HG02981 (cell line): ENCODE data around the gene LARGE1.

Experiments used
- ATAC-seq: cut with Tn5 transposase; IDR thresholded peaks from one replicate; pipeline ENCODE4 v1.9.1; 2021; ENCODE audit warnings: mild to moderate bottlenecking, moderate library complexity; ENCODE audit not compliant: unreplicated experiment

LARGE1 gene

DNA sequence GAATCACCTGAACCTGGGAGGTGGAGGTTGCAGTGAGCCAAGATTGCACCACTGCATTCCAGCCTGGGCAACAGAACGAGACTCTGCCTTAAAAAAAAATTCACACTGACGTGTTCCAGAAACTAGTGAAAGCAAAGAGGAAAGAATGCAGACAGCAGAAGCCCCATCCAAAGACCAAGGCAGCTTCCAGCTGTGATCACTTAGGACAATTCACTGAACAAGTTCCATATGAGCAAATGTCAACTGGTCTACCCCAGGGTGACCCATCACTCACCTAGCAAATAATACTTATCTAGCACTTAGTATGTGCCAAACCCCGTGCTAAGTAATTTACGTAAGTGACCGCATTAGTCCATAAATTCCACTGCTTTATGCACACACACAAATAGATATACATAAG lies 138.9 kb downstream of the LARGE1 start:
- ATAC-seq = no peak

DNA sequence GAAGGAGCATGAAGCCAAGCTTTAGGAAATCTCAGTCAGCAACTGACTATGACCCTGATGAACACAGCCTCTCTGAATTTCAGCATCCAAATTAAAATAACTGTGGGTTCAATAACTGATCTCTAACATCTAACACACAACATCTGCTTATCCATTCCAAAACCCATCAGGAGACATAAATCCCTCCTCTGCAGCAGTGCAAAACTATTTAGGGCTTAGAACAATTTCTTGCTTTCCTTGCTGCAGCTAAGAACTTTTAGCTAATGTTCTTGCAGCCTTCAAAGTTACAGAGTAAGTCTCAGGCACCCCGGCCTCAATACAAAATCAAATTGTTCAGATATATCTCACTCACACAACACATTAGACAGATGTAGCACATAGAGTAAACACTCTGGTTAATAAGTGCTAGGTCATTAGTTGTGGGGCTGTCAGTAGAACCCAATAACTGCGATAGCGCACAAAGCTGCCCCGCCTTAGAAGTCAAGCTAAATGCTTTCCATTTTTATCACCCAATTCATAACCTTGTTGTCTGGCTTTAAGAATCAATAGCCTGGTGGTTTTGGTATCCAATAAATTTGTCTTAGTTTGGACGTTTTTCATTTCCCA lies 139.6 kb downstream of the LARGE1 start:
- ATAC-seq = no peak

DNA sequence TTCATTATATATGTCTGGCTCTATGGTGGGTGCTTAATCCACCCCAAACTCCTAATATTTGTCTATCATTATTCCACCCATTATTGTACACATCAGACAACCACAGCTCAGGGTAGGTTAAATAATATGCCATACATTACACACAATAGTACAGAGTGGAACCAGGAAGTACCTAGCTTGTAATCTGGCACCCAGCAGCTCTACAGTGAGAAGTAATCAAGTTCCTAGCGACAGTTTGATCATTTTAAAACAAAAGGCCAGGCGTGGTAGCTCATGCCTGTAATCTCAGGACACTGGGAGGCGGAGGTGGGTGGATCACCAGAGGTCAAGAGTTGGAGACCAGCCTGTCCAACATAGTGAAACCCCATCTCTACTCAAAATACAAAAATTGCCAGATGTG lies 141.0 kb downstream of the LARGE1 start:
- ATAC-seq = no peak

DNA sequence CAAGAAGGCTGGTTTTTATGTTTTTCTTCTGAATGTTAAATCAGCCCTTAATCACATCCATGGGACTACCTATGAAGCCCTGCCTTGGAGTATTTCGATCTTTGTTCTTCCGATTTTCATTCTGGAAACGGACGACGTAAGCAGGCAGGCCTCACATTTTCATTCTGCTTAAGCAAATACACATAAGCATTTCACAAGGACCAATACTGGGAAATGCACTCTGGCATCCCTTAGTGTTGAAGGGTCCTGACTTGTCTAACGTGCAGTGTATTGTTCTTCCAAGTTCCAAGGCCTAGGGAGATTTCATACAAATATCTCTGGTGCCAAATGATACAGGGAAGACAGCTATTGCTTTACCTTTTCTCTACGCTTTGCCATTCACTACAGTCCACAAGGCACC lies 143.8 kb downstream of the LARGE1 start:
- no peak for ATAC-seq

DNA sequence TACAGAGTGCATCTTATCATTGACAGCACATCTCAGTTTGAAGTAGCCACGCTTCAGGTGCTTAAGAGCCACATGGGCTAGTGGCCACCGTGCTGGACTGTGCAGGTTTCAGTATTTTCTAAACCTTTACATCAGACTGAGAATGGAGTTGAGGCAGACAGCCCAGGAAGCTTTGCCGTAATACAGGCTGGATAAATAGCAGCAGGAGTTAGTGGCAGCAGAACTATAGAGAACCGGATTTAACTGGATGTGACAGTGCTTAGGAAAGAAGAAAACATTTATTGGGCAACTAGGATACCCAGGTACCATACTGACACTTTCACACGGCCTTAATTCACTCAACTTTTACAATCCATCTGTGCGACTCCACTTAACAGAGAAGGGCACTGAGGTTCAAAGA lies 145.5 kb downstream of the LARGE1 start:
- no peak for ATAC-seq

DNA sequence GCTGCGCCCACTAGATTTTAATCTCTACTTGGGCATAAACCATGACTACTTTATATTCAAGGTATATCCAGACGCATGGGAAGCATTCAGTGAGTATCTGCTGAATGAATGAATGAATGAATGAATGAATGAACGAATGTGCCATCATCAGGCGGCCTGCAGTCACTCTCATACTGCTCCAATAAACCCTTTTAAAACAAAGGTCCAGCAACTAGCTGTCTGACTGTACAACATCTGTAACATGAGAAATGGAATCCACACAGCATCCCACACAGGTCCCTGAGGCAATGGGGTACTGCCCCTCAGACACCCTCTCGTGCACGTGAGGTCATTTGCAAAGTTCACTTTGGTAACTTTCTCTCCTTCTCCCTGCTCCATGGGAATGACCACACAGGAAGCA lies 147.5 kb downstream of the LARGE1 start:
- no peak for ATAC-seq

DNA sequence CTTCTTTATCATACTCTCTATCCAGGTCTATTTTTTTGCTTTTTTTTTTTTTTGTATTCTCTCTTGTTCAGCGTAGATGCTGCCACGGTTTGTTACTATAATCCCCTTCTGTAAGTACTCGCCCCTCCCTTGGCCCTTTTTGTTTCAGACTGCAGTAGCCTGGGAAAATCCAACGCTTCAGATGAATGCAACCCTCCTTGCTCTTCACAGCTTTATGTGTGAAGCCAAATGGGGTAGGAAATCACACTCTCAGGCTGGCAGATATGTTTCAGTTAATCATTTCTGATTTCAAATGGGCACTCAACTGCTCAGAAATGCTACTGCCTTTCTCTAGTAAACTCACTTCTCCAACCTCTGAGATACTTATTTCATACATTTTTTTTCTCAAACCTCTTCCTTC lies 149.1 kb downstream of the LARGE1 start:
- no peak for ATAC-seq

DNA sequence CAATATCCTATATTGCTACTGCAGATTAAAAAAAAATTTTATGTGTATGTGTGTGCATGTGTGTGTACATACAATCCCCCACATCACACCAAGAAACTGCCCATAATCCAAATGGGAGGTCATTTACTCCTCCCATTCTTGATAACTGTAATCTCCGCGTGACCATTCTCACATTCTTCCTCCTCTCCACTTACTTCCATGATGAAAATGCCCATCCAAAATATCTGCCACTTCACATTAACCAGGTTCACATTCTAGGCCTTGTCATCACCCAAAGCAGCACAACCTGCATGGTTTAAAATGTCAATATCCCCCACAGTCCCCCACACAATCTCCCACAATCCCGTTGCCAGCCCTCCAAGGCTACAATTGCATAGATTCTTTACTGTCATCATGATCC lies 149.6 kb downstream of the LARGE1 start:
- ATAC-seq = no peak

DNA sequence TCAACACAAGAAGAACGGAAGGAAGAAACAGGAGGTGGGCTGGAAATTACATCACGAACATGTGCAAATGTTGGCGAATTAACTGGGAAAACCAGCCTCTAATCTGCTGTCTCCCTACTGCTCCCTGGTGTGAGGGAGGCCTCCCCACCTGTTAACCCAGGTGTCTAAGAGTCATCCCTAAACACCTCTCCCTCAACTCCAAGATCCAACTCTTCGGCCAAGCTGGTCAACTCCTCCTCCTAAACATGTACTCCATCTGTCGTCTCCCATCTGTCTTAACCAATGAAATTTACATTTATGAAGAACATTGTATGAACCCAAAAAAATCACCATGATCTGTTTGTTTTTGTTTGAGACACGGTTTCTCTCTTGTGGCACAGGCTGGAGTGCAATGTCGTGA lies 154.2 kb downstream of the LARGE1 start:
- no peak for ATAC-seq

DNA sequence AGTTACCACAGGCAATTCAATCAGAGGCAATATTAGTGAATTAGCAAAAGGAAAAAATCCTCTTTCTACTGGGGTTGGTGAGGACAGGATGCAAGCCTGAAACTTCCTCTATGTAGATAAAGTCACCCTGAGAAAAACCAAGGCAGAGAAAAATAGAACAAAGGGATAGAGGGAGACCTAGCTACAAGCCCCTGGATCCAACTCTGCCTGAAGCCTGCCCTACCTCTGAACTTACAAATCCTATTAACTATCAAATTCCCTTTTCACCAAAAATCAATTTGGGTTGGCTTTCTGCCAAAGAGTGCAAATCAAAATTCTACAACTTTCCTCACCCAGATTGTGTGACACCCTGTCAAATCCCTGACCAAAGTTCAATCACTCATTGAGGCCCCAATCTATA lies 161.3 kb downstream of the LARGE1 start:
- no peak for ATAC-seq

DNA sequence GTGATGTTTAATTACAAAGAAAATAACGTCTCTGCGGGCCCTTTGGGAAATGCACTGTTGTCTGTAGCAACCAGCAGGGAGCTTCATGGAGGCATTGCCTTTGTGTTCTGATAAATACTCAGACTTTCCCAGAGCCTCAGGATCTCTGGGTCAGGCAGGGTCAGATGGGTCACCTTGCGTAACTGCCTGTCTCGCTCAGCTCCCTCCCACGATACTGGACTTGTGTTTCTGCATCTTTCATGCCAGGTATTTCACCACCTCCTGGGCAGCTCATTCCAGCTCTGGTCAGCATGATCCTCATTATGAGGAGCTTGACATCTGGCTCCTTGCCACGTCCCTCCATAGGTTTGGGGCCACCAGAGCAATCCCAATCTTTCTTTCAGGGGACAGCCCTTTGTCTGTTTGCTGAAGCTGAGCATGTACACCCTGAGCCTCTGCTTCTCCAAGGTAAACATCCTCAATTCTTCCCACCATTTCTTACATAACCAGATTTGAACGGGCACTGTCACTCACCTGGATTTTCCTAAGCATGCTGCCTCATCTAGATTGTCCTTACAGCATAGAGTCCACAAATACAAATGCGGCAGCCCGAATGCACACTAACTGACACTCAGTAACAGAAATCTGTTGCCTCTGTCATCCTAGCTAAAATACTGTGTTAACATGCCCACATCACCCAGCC lies 162.3 kb downstream of the LARGE1 start:
- ATAC-seq = no peak

DNA sequence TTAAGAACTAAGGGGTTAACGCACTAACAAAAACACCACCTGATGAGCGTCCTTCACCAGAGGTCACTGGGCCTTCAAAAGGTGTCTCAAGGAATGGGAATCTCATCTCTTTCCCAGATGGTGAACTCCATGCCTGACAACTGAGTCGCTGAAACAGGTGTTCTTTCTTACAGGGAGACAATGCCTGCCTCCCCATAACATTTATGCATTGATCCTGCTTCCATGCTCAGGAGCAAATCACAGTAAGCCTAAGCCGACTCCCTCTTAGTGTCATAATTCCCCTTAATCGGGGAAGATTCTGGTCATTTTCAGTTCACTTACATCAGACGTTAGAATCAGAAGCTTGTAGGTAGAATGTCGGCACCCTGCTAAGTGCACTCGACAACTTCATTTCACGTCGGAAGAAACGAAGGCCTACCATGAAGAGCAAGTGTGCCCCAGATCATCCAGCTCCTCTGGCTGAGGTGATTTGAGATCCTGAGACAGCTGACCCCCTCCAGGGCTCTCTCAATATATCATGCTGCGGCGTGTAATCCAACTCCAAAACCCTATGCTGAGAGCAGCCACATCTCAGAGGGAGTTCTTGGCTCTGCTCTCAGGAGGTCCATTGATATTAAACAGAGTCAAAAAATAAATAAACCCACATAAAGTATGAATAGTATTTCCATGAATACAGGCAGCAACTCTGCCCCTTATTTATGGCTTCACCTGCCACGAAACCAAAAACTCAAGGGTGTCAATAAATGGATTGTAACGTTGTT lies 163.1 kb downstream of the LARGE1 start:
- ATAC-seq = no peak

DNA sequence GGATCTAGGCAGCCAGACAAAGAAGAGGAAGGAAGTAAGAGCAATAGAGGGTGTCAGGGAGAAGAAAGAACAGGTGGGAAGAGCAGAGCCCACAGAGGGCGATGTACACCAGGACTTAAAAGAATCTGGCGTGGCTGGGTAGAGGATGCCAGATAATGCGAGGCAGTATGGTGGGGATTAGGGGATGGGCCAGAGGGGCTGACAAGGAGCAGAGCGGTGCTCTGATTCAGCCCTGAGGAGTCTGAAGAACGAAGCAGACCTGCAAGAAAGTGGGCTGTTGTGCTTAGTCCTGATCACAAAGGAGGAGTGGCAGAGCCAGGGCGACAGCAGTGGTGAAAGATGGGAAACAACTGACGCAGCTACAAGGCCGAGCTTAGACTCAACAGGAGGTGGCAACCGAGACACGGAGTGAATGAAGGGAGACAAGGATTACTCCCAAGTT lies 163.7 kb downstream of the LARGE1 start:
- no peak for ATAC-seq

DNA sequence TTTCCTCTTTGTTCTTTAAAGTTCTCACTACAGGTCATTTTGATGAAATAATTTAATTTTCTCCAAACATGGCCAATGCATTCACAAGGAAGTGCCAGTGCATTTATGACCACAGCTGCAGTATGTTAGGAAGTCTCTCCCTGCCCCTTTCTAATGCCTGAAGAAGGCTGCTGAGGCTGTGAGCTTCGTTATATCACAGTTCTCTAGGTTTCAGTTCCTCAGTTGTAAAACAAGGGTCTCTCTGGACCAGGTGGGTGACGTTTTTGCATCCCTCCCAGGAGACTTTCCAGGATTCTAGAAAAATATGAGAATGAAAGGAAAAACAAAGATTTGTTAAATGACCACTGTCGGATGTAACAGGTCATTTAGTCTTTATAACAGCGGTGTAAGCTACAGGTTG lies 171.6 kb downstream of the LARGE1 start:
- no peak for ATAC-seq

DNA sequence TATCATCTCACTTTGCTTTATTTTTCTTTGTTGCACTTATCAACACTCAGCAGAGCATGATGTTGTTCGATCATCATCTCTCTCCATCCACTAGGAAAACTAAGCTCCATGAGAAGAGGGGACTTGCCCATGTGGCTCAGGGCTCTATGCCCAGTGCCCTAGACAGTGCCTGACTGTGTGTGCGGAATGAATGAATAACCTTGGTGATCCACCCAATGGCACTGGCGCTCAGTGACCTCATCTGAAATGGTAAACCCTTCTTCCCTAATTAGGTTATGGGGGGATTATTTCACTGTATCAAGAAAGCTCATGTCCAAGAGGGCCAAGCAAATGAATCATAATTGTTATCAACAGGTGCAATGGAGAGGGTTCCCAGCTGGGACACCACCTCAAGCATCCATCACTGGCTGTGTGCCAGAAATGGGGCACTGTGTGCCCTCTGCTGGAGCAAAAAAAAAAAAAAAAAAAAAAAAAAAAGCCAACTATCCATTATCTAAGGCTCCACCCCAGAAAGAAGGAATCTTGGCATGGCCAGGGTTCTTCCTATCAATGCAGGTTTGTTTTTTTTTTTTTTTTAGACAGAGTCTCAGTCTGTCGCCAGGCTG lies 172.6 kb downstream of the LARGE1 start:
- no peak for ATAC-seq

DNA sequence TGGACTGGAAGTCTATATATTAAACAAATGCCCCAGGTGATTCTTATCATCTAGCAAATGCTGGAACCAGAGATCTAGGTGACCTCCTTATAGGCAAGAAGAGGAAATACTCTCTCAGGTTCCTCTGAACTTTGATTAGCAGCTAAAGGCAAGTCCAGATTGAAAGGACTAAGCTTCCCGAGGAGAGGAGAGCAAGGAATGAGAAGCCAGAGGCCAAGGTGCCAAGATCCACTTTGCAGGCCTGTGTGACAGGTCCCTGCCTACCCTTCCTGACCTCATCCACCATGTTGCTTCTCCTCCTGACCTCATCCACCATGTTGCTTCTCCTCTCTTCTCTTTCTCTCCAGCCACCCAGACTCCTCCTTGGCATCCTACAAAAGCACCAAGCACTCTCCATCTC lies 173.2 kb downstream of the LARGE1 start:
- ATAC-seq = no peak

DNA sequence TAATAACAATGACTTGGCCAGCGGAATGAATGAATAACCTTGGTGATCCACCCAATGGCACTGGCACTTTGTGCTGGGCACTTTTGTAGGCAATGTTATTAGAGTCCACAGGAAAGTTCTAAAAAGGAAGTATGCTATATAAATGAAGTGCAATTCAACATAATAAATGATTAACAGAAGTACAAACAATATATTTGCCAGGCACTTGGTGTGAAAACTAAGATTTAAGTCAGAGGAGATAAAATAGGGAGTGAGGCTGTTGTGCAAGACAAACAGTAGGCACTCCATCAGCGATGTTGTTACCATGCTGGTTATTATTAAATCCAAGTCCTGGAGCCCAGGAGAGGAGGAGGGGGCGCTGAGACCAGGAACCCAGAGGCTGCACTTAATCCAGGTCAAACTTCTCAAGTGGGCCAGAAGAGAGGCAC lies 173.8 kb downstream of the LARGE1 start:
- ATAC-seq = no peak

DNA sequence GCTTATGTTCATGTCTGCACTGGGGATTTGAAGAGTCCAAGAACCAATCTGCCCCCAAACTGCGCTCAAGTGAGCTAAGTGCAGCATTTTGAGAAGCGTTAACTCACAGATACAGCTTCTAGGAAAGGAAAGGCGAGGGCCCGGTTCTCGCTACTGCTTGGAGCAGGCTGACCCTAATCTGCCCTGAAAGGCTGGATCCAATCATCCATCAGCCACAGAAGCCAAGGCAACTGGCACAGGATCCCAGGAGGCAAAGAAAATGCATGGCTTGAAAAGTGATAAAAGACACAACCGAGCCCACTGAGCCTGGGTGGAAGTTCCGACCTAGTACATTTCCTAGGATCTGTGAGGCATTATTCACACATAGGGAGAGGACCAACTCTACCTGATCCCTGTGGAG lies 174.8 kb downstream of the LARGE1 start:
- ATAC-seq = no peak

DNA sequence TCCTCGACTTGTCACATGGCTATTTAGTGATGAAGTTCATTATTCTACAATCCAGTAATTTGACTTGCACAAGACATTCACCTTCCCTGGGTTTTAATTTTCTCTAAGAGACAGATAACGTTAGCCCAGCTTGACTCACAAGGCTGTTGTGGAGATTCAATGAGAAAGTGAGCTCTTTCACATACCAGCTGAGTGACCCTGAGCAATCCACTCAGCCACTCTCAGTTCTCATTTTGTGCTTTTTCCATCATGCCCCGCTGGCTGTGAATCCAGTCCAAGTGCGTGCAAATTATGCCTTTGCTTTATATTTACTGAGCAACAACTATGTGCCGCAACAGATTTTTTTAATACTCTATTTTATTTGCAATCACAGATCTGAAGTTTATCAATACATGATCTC lies 176.5 kb downstream of the LARGE1 start:
- ATAC-seq = no peak

DNA sequence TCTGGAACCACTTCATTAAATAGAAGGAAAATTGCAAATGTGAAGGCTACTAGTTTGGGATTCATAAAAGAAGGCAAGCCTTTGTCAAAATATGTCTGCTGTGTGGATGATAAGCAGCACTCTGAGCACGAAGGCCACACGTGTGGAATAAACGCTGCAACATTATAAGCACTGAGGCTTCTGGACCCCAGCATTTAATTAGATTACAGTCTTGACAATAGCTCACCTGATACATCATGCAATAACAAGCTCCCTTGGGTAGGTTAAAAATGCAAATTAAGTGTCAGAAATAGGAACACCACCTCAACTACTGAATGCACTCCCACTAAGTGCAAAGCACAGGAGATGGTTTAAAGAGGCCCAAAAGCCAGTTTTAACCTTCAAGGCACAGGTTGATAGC lies 179.3 kb downstream of the LARGE1 start:
- ATAC-seq = no peak

DNA sequence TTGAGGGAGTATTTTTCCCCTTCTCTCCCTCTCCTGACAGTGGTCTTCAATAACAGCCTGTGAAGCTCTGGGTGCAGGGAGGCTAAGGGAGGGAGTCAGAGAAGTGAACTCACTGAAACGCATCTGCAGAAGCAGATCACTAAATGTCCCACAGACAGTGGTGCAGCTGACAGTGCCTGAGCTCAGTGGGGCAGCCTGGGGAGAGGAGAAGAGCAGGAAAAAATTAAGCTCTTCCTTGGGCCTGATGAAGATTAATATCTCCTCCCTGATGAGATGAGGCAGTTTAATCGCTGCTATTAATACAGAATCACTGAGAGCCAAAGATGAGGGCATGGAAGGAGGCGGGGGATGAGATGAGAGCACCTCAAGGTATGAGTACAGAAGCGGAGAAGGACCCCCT lies 180.8 kb downstream of the LARGE1 start:
- ATAC-seq = no peak

DNA sequence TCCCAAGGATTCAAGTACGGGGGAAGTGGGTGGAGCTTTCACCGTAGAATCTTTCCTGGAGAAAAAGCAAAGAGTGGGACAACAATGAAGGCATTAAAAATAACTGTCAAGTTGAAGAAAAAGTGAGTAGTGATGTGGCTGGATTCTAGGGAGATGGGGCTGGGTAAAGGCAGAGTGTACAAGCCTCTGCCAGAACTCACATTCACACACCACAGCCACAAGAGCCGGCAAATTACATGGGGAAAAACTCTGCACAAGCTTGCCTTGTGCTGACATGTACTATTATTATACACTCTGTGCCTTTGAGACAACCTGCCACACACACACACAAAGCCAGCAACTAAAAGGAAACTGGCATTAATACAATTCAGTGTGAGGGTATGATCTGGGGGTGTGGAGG lies 182.6 kb downstream of the LARGE1 start:
- ATAC-seq = no peak
